Uterus (tissue), 4 donors: ENCODE measurements around the gene MRPS6. TPM values are rescaled to one million over a fixed set of nuclear protein-coding genes. Genes with fewer than 3 reads are reported as not detected.

ENCODE experiments used
- DNase-seq, 2 donors: peaks; one replicate each; pipeline ENCODE4 v3.0.0-alpha.2; 2019 to 2020
- H3K27ac ChIP-seq, 2 donors: fragments of 200-600 bp; sonication (generic); 1 replicate in 1 of 2; 2 replicates in 1 of 2; pipeline ENCODE4 v1.5.1; 2016 to 2018
- H3K27me3 ChIP-seq, 2 donors: fragments of 200-600 bp; sonication (generic); one replicate each; pipeline ENCODE4 v1.5.1; 2018 to 2019; ENCODE audit warnings: control low read depth in 1 of 2
- H3K36me3 ChIP-seq, 2 donors: fragments of 200-600 bp; sonication (generic); one replicate each; pipeline ENCODE4 v1.5.1; 2019; ENCODE audit warnings: control low read depth in 1 of 2
- H3K4me1 ChIP-seq, 2 donors: fragments of 200-600 bp; sonication (generic); one replicate each; pipeline ENCODE4 v1.5.1; 2018 to 2019; ENCODE audit warnings: control low read depth in 1 of 2
- H3K4me3 ChIP-seq, 2 donors: fragments of 200-600 bp; sonication (generic); 1 replicate in 1 of 2; 2 replicates in 1 of 2; pipeline ENCODE4 v1.5.1; 2018 to 2019; ENCODE audit warnings: mild to moderate bottlenecking in 1 of 2
- H3K9me3 ChIP-seq, 2 donors: fragments of 200-600 bp; sonication (generic); one replicate each; pipeline ENCODE4 v1.5.1; 2019; ENCODE audit warnings: control low read depth in 1 of 2
- POLR2A ChIP-seq, 2 donors: fragments of 450-650 bp; IDR thresholded peaks; one replicate each; pipeline ENCODE4 v1.6.1; 2016; ENCODE audit warnings: antibody characterized with exemption in 2 of 2, mild to moderate bottlenecking in 1 of 2, moderate library complexity in 1 of 2
- intact Hi-C: fragments of 100-400 bp; cut with DNase I; formaldehyde crosslinking; loops from one replicate; pipeline ENCODE4 v1.15.1; 2023; ENCODE audit warnings: low total_unique reads
- total RNA-seq, 4 donors: library from RNA; depleted of rRNA in 3 of 4; stranded (reverse); fragments of >200 nt in 3 of 4; gene quantifications; one replicate each; pipeline versions ENCODE4 v1.1.0 to v1.2.4, GENCODE V29; 2014 to 2023
- TF ChIP-seq, protein P1 (sequence below), 4 experiments: fragments of 200-600 bp in 2 of 4; fragments of 450-650 bp in 2 of 4; sonication (generic) in 2 of 4; IDR thresholded peaks; one replicate each; pipeline ENCODE4 v1.5.1; 2016 to 2019; ENCODE audit warnings: antibody characterized with exemption in 4 of 4, mild to moderate bottlenecking in 2 of 4, moderate library complexity in 1 of 4
- donor health status: DM: yes; HTN: yes; CAD: no.

Gene MRPS6
- total RNA-seq, 4 donors from 2014 or later: 9.0 to 75.6 (median 33.5) TPM

DNA sequence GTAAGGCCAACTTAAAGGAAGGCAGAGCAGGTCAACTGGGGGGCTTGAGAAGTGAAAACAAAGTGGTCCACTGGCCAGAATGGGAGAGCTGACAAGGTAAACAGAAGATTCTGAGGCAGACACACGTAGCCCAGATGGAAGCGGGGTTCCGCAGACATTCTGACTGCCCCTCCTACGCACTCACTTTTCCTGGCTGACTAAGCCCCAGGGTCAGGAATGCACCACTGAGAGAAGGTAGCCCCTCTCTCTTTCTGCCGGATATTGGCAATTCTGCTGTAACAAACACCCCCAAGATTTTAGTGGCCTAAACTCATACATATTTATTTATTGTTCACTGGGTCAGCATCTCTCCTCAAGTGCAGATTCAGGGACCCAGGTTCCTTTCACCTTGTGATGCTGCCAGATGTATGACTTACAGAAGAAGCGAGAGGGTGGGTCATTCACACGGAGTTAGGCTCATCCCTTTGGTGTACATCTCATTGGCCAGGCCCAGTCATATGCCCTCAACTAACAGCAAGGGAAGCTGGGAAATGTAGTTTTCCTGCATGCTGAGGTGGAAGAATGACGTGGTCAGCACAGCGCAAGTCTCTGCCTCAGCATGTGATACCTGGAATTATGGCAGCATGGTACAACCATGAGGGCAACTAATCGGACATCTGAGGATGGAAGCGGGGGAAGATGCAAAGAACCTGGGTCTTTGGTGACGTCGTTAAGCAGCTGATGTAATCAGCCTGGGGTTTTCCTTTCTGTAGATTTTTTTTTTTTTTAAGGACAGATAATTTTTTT, 43.4 kb upstream of the MRPS6 start:
- Histone ChIP-seq H3K36me3 (no peaks in the 10 kb centered on the region), H3K4me3 (no peak overlapping the region), H3K9me3 (no peaks in the 10 kb centered on the region), H3K27ac (no peak overlapping the region), H3K4me1 (no peaks in the 10 kb centered on the region), H3K27me3 (no peaks in the 10 kb centered on the region)
- TF ChIP-seq POLR2A (IDR thresholded peaks at IDR 0.05): no peak
- TF ChIP-seq, protein P1, sequence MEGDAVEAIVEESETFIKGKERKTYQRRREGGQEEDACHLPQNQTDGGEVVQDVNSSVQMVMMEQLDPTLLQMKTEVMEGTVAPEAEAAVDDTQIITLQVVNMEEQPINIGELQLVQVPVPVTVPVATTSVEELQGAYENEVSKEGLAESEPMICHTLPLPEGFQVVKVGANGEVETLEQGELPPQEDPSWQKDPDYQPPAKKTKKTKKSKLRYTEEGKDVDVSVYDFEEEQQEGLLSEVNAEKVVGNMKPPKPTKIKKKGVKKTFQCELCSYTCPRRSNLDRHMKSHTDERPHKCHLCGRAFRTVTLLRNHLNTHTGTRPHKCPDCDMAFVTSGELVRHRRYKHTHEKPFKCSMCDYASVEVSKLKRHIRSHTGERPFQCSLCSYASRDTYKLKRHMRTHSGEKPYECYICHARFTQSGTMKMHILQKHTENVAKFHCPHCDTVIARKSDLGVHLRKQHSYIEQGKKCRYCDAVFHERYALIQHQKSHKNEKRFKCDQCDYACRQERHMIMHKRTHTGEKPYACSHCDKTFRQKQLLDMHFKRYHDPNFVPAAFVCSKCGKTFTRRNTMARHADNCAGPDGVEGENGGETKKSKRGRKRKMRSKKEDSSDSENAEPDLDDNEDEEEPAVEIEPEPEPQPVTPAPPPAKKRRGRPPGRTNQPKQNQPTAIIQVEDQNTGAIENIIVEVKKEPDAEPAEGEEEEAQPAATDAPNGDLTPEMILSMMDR (IDR thresholded peaks at IDR 0.05): no peak
- intact Hi-C loops: no loop called here
- peak; percentile 49 to 55 for DNase-seq

DNA sequence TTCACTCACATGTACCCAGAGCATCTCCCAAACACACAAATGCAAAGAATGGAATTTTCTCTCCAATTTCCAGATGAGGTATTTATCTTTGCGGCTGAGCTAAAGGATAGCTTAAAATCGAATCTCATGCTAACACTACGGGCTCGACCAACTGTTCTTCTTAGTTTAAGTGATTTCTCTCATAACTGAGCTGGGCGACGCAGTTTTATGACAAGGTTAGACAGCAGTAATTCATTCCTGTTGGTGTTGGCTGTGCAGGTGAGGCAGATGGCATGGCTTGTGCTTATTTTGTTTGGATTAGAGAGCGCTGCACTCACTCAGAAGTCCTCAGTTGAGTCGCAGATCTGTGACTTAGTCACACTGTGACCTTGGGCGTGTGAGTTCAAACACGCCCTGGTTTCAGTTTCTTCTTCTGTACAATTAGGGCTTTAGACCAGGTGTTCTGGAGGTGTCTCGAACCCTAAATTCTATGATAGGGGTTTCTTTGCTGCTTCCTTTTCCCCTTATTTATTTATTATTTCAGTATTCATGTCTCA, 41.5 kb upstream of the MRPS6 start:
- H3K4me3 ChIP-seq: no peak overlapping the region
- no peaks in the 10 kb centered on the region for H3K9me3 ChIP-seq
- no peak for DNase-seq
- no peak overlapping the region for H3K27ac ChIP-seq
- intact Hi-C loops: no loop called here
- TF ChIP-seq POLR2A (IDR thresholded peaks at IDR 0.05): no peak
- TF ChIP-seq, protein P1 (IDR thresholded peaks at IDR 0.05): no peak
- no peaks in the 10 kb centered on the region for H3K4me1 ChIP-seq
- no peaks in the 10 kb centered on the region for H3K36me3 ChIP-seq
- no peaks in the 10 kb centered on the region for H3K27me3 ChIP-seq

DNA sequence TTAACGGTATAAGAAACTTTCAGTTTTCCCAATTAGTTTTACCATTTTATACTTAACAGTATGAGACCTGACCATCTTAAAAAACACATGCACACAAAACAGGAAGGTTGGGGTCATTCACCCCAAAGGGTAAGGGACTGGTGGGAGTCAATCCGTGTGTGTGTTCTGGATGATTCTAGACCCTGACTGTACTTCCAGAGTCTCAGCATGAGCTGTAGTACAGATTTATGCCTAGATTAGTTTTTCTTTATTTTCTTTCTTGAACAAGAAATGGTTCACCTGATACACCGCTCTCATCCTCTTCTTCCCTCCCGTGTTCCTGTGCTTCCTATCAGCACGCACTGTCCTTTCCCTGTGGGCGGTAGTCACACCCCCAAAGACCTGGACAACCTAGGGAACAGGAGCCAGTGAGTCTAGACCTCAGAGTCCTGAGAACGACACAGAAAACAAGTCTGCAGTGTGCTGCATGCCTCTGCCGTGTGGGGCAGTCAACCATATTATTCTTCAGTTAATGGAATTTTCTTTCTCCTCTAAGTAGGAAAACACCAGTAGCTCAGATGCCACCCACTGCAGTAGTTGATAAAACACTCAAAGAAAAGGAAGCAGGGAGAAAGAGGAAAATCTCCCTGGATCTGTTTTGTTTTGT, 38.9 kb upstream of the MRPS6 start:
- TF ChIP-seq POLR2A (IDR thresholded peaks at IDR 0.05): no peak
- TF ChIP-seq, protein P1 (IDR thresholded peaks at IDR 0.05): no peak
- H3K9me3 ChIP-seq: no peaks in the 10 kb centered on the region
- H3K4me3 ChIP-seq: no peak overlapping the region
- intact Hi-C loops: no loop called here
- no peak overlapping the region for H3K27ac ChIP-seq
- no peaks in the 10 kb centered on the region for H3K36me3 ChIP-seq
- no peak for DNase-seq
- H3K27me3 ChIP-seq: no peaks in the 10 kb centered on the region
- no peaks in the 10 kb centered on the region for H3K4me1 ChIP-seq

DNA sequence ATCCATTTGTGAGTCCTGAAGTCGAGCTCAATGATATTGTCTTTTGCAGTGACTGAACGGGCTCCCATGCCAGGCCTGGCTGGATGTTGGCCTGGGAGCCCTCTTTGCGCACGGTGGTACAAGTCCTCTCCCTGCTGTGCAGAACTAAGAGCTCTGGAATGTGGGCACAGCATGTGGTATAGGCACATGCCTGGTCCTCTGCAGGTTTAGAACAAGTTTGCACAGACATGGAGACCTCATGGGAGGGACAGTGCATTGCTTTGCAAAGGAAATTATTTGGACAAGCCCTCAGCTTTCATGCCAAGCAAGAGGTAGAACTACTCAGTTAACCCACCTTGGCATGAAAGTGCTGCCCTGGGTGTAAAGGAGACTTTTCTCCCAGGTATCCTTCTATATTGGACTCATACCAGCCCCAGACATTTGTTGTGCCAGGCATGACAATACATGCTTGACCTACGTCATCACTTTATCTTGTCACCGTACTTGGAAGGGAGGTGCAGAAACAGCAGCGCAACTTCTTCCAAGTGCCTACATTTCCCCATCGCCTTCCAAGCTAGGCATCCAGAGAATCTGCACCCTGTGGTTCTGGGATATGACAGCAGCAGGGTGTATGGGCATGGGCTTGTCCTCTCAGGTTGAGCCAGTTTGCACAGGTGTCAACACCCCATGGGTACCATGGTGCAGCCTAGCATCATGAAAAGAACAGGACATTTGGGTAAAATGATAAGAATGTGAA, 37.6 kb upstream of the MRPS6 start:
- Histone ChIP-seq H3K27ac (no peak overlapping the region), H3K27me3 (no peaks in the 10 kb centered on the region), H3K9me3 (no peaks in the 10 kb centered on the region), H3K4me3 (no peak overlapping the region), H3K36me3 (no peaks in the 10 kb centered on the region), H3K4me1 (no peaks in the 10 kb centered on the region)
- DNase-seq: no peak
- TF ChIP-seq POLR2A (IDR thresholded peaks at IDR 0.05): no peak
- TF ChIP-seq, protein P1 (IDR thresholded peaks at IDR 0.05): no peak
- intact Hi-C loops: no loop called here
